Measurements from ENCODE around the gene TMPRSS3.

The TMPRSS3 gene

DNA sequence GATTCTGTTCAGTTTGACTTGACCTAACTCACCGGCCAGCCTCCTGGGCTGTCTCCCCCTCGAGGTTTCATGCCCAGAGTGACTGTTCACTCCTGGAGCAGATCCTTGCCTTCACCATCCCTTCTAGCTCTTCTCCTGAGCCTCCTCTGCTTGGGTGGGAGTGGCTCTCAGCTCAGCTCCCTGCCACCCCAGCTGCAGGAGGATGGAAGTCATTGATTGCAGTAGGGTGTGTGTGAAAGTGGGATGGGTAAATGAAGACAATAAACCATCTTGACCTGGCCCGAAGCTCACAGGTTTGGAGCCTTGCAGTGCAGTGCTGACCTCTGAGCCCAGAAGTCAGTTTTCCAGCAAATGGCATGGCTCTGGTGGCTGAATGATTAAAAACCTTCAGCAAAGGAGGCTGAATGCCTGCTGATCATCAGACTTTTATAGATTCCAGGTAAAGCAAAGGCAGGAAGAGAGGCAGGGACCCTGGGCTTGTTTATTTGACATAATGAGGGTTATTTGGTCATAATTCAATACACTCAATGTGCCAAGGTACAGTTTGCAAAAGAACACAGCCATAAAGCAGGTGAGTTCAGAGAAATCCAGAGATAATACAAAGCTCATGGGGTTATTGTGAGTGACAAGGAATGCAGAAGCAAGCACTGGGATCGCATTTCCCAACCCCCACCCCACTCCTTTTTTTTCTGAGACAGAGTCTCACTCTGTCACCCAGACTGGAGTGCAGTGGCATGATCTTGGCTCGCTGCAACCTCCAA, 63.1 kb downstream of the TMPRSS3 start:
- Histone ChIP-seq H3K4me1 (ENCODE audit: control insufficient read depth in 1 of 2, insufficient read depth in 2 of 2, low read length in 2 of 2) (peaks cover 0 to 5% of the 10 kb centered on the region in 2 donors), H3K27me3 (ENCODE audit: low read depth, low read length) (no peaks in the 10 kb centered on the region), H3K4me3 (ENCODE audit: low read depth in 1 of 2, low read length in 2 of 2) (no peak overlapping the region), H3K36me3 (ENCODE audit: control insufficient read depth in 1 of 2, insufficient read depth in 2 of 2, low read length in 2 of 2) (no peaks in the 10 kb centered on the region), H3K9me3 (ENCODE audit: control insufficient read depth in 1 of 2, low read length in 2 of 2) (peaks cover 0 to 9% of the 10 kb centered on the region in 2 donors), H3K27ac (ENCODE audit: low read length) (no peak overlapping the region)

DNA sequence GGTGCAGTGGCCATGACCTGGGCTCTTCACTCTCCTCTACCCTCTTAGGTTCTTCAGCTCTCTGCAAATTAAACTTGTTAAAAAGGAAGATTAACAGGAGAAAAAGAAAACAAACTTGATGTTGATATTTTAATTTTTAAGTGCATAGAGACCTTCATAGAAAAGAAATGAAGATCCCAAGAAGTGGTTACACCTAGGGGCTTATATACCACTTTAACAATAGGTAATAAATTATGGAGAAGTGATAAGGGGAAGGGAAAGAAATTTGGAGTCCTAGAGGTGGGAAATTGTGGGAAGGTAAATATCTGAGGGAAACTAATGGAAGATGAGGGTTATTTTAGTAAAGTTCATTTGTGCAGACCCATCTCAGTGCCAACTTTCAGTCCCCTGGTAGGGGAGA, 64.2 kb downstream of the TMPRSS3 start:
- no peaks in the 10 kb centered on the region for H3K27me3 ChIP-seq (ENCODE audit: low read depth, low read length)
- no peaks in the 10 kb centered on the region for H3K36me3 ChIP-seq (ENCODE audit: control insufficient read depth in 1 of 2, insufficient read depth in 2 of 2, low read length in 2 of 2)
- peaks cover 0 to 4% of the 10 kb centered on the region in 2 donors for H3K4me1 ChIP-seq (ENCODE audit: control insufficient read depth in 1 of 2, insufficient read depth in 2 of 2, low read length in 2 of 2)
- no peak overlapping the region for H3K4me3 ChIP-seq (ENCODE audit: low read depth in 1 of 2, low read length in 2 of 2)
- H3K9me3 ChIP-seq (ENCODE audit: control insufficient read depth in 1 of 2, low read length in 2 of 2), result peaks cover 0 to 9% of the 10 kb centered on the region in 2 donors
- no peak overlapping the region for H3K27ac ChIP-seq (ENCODE audit: low read length)

DNA sequence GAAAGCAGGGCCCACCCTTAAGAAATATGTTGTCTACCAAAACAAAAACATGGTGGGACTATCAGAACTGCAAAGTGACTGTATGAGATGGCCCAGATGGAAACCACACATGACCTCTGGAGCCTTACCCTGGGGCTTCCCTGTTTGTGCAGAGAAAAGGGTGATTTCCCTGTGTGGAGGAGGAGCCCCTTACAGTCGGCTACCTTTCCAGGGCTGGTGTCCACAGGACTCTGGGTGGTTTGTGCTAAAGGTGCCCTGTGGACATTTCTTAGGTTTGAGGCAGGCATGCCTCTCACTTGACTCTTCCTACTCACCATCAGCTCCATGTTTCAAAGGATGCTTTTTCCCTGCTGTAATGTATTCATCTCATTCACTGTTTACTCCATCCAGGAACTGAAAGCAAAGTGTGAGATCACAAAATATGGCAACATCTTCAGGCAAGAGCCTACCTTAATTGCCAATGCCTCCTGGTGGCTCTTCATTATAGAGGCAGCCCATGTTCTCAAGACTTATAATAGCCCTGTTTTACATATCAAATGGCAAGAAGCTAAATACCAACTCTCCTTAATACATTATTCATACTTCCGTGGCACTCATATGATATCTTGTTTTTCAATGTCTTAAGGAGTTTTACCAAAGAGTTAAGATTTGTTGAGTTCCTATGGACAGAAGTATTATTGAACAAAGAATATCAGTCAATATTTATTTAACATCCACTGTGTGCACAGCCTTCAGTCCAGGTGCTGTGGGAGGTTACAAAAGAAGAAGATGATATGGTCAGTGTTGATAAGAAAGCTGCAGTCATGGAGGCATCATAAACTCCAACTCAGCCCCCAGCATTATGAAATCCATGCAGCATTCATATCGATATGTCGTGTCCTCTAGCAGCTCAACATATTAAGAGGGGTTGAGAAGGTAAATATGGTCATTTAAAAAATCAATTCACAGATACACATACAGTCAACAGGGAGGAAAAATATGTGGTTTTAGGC, 65.2 kb downstream of the TMPRSS3 start:
- Histone ChIP-seq H3K27me3 (ENCODE audit: low read depth, low read length) (no peaks in the 10 kb centered on the region), H3K27ac (ENCODE audit: low read length) (no peak overlapping the region), H3K4me3 (ENCODE audit: low read depth in 1 of 2, low read length in 2 of 2) (no peak overlapping the region), H3K36me3 (ENCODE audit: control insufficient read depth in 1 of 2, insufficient read depth in 2 of 2, low read length in 2 of 2) (no peaks in the 10 kb centered on the region), H3K4me1 (ENCODE audit: control insufficient read depth in 1 of 2, insufficient read depth in 2 of 2, low read length in 2 of 2) (no peaks in the 10 kb centered on the region), H3K9me3 (ENCODE audit: control insufficient read depth in 1 of 2, low read length in 2 of 2) (peaks cover 0 to 9% of the 10 kb centered on the region in 2 donors)

DNA sequence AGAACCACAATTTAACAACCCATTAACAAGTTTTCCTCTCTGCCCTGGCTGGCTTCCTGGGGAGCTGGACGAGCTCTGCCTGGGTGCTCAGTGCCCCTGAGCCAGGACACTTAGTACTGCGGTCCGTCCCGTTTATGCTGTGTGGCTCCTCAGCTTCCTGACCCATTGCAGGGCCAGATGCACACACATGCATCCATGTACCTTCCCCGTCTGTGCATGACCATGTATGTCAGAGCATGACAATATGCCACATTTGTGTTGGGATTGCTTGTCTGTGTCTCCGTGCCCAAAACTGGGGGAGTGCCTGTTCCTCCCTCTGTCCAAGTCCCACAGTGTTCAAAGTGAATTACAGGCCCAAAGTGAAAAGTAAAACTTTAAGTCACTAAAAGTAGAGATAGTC, 71.0 kb downstream of the TMPRSS3 start:
- no peaks in the 10 kb centered on the region for H3K27me3 ChIP-seq (ENCODE audit: low read depth, low read length)
- peaks cover 0 to 2% of the 10 kb centered on the region in 2 donors for H3K9me3 ChIP-seq (ENCODE audit: control insufficient read depth in 1 of 2, low read length in 2 of 2)
- H3K4me3 ChIP-seq (ENCODE audit: low read depth in 1 of 2, low read length in 2 of 2), result no peak overlapping the region
- no peaks in the 10 kb centered on the region for H3K36me3 ChIP-seq (ENCODE audit: control insufficient read depth in 1 of 2, insufficient read depth in 2 of 2, low read length in 2 of 2)
- no peak overlapping the region for H3K27ac ChIP-seq (ENCODE audit: low read length)
- H3K4me1 ChIP-seq (ENCODE audit: control insufficient read depth in 1 of 2, insufficient read depth in 2 of 2, low read length in 2 of 2), result no peaks in the 10 kb centered on the region

Measured in muscle layer of duodenum (tissue), 2 donors.